ENCODE measurements around the gene EPN2. TPM values are rescaled to one million over a fixed set of nuclear protein-coding genes. Genes with fewer than 3 reads are reported as not detected.

The EPN2 gene
- total RNA-seq, 1 experiment from 2014 or later: 73.1 TPM

DNA sequence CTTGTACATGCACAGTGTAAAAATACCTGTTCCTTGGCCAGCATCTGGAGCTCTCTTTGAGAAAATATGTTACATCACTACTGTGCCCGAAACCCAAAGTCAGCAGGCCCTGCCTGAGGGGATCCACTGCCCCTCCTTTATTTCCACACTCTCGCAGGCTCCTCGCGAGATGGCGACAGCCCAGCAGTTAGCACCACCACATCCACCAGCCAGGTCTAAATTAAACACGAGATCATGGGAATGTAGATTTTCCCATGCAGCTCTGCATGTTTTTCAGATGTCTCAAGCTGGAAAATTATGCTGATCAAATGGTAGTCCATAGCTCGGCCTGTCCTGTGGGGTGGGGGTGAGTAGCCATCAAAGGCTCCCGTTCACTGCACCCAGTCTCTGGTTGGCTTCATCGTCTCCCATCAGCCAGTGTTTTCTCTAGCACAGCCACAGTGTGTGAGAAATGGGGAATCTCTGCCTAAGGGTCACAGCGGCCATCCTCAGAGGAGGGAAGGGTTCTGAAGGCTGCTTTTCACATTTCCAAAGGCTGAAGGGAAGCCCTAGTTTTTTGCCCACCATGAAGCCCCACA is 34.7 kb downstream of the EPN2 start:
- H3K4me2 ChIP-seq (ENCODE audit: low read length): no peak overlapping the region
- H3K27me3 ChIP-seq (ENCODE audit: insufficient read depth, low read length): no peaks in the 10 kb centered on the region
- H3K4me1 ChIP-seq (ENCODE audit: control insufficient read depth in 1 of 2, insufficient read depth in 2 of 2, low read length in 2 of 2): no peaks in the 10 kb centered on the region
- no peaks in the 10 kb centered on the region for H4K20me1 ChIP-seq (ENCODE audit: insufficient read depth)
- no peak for DNase-seq (ENCODE audit: low read depth, low spot score)
- no peaks in the 10 kb centered on the region for H3K9me3 ChIP-seq (ENCODE audit: control insufficient read depth in 1 of 2, insufficient read depth in 1 of 2, low read depth in 1 of 2, low read length in 2 of 2)
- no TSS peak for BruUV-seq (replicated peaks)
- ChIA-PET CTCF (no interaction called here), RAD21 (ENCODE audit: low non-redundant PET in 1 of 2, low total read pairs in 2 of 2, uncharacterized antibody in 2 of 2, unreplicated experiment in 2 of 2) (no interaction called here), POLR2A (no interaction called here)
- no peak for TF ChIP-seq SRF (IDR thresholded peaks at IDR 0.05; ENCODE audit: low read depth)
- TF ChIP-seq TCF7L2 (IDR thresholded peaks at IDR 0.05; ENCODE audit: borderline replicate concordance, extremely low read depth, insufficient read depth, insufficient read length): no peak
- TF ChIP-seq ZNF274 (IDR thresholded peaks at IDR 0.05; ENCODE audit: low read depth, low read length): no peak
- no peak for TF ChIP-seq CBX3 (IDR thresholded peaks at IDR 0.05; ENCODE audit: low read depth)
- no peak for TF ChIP-seq ZFX (IDR thresholded peaks at IDR 0.05)
- TF ChIP-seq EZH2 (IDR thresholded peaks at IDR 0.05): no peak
- no peak for TF ChIP-seq ATF3 (IDR thresholded peaks at IDR 0.05)
- H3K9ac ChIP-seq (ENCODE audit: low read length): no peak overlapping the region
- H2AFZ ChIP-seq (ENCODE audit: low read depth, low read length, poor library complexity, severe bottlenecking): no peak overlapping the region
- no peak for ATAC-seq
- peaks cover 3 to 8% of the 10 kb centered on the region in 2 experiments; a peak in 1 of 4 replicates for H3K36me3 ChIP-seq (ENCODE audit: control insufficient read depth in 1 of 2, insufficient read depth in 2 of 2, low read length in 2 of 2)
- peaks cover 87% of the 10 kb centered on the region for H3K79me2 ChIP-seq (ENCODE audit: insufficient read depth, low read length)
- H3K9me2 ChIP-seq (ENCODE audit: insufficient read depth): no peaks in the 10 kb centered on the region
- no peak overlapping the region for H3K4me3 ChIP-seq (replicated peaks in 1 of 2; ENCODE audit: low read depth in 1 of 2, low read length in 2 of 2)
- intact Hi-C loops (cut with micrococcal nuclease): no loop called here
- no peak overlapping the region for H3K27ac ChIP-seq (ENCODE audit: low read depth, low read length)

- no peak for ATAC-seq
- ChIA-PET POLR2A (no interaction called here), CTCF (no interaction called here), RAD21 (ENCODE audit: low non-redundant PET in 1 of 2, low total read pairs in 2 of 2, uncharacterized antibody in 2 of 2, unreplicated experiment in 2 of 2) (no interaction called here)
- Histone ChIP-seq H2AFZ (ENCODE audit: low read depth, low read length, poor library complexity, severe bottlenecking) (no peak overlapping the region), H4K20me1 (ENCODE audit: insufficient read depth) (no peaks in the 10 kb centered on the region; the same call in 1 of the 2 replicates), H3K79me2 (ENCODE audit: insufficient read depth, low read length) (peaks cover 82% of the 10 kb centered on the region), H3K9me3 (ENCODE audit: control insufficient read depth in 1 of 2, insufficient read depth in 1 of 2, low read depth in 1 of 2, low read length in 2 of 2) (no peaks in the 10 kb centered on the region), H3K4me2 (ENCODE audit: low read length) (no peak overlapping the region), H3K27ac (ENCODE audit: low read depth, low read length) (no peak overlapping the region), H3K4me3 (replicated peaks in 1 of 2; ENCODE audit: low read depth in 1 of 2, low read length in 2 of 2) (no peak overlapping the region), H3K36me3 (ENCODE audit: control insufficient read depth in 1 of 2, insufficient read depth in 2 of 2, low read length in 2 of 2) (peaks cover 3 to 8% of the 10 kb centered on the region in 2 experiments; a peak in 1 of 4 replicates), H3K9ac (ENCODE audit: low read length) (no peak overlapping the region), H3K4me1 (ENCODE audit: control insufficient read depth in 1 of 2, insufficient read depth in 2 of 2, low read length in 2 of 2) (no peaks in the 10 kb centered on the region), H3K9me2 (ENCODE audit: insufficient read depth) (no peaks in the 10 kb centered on the region), H3K27me3 (ENCODE audit: insufficient read depth, low read length) (no peaks in the 10 kb centered on the region)
- intact Hi-C loops (cut with micrococcal nuclease): no loop called here
- BruUV-seq (replicated peaks): no TSS peak
- DNase-seq (ENCODE audit: low read depth, low spot score): no peak
- TF ChIP-seq, protein P1, sequence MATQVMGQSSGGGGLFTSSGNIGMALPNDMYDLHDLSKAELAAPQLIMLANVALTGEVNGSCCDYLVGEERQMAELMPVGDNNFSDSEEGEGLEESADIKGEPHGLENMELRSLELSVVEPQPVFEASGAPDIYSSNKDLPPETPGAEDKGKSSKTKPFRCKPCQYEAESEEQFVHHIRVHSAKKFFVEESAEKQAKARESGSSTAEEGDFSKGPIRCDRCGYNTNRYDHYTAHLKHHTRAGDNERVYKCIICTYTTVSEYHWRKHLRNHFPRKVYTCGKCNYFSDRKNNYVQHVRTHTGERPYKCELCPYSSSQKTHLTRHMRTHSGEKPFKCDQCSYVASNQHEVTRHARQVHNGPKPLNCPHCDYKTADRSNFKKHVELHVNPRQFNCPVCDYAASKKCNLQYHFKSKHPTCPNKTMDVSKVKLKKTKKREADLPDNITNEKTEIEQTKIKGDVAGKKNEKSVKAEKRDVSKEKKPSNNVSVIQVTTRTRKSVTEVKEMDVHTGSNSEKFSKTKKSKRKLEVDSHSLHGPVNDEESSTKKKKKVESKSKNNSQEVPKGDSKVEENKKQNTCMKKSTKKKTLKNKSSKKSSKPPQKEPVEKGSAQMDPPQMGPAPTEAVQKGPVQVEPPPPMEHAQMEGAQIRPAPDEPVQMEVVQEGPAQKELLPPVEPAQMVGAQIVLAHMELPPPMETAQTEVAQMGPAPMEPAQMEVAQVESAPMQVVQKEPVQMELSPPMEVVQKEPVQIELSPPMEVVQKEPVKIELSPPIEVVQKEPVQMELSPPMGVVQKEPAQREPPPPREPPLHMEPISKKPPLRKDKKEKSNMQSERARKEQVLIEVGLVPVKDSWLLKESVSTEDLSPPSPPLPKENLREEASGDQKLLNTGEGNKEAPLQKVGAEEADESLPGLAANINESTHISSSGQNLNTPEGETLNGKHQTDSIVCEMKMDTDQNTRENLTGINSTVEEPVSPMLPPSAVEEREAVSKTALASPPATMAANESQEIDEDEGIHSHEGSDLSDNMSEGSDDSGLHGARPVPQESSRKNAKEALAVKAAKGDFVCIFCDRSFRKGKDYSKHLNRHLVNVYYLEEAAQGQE (IDR thresholded peaks at IDR 0.05; ENCODE audit: low read depth): no peak
- TF ChIP-seq EGR1 (IDR thresholded peaks at IDR 0.05; ENCODE audit: low read depth) (no peak), CBX3 (IDR thresholded peaks at IDR 0.05; ENCODE audit: low read depth) (no peak), ATF3 (IDR thresholded peaks at IDR 0.05) (no peak), YY1 (IDR thresholded peaks at IDR 0.05; ENCODE audit: extremely low read depth, insufficient replicate concordance, low read depth, low read length) (no peak), POLR2AphosphoS5 (IDR thresholded peaks at IDR 0.05; ENCODE audit: low read depth, low read length) (no peak), EZH2 (IDR thresholded peaks at IDR 0.05) (no peak), FOSL1 (IDR thresholded peaks at IDR 0.05; ENCODE audit: low read depth) (no peak), TCF7L2 (IDR thresholded peaks at IDR 0.05; ENCODE audit: borderline replicate concordance, extremely low read depth, insufficient read depth, insufficient read length) (no peak), EZH2phosphoT487 (IDR thresholded peaks at IDR 0.05; ENCODE audit: borderline replicate concordance) (no peak), RAD21 (IDR thresholded peaks at IDR 0.05; ENCODE audit: low read depth) (no peak), SIN3A (IDR thresholded peaks at IDR 0.05; ENCODE audit: low read depth) (no peak), JUND (IDR thresholded peaks at IDR 0.05) (no peak)
These were observed 36.6 kb downstream of the EPN2 start for GRCh38 chr17:19273731-19274130.
